Tibial artery (tissue), 4 donors: ENCODE data around the gene PGGT1B.

ENCODE experiments used
- DNase-seq, 2 donors: peaks; one replicate each; pipeline ENCODE4 v3.0.0-alpha.2; 2019
- H3K27ac ChIP-seq, 2 donors: fragments of 200-600 bp; sonication (generic) in 1 of 2; 1 replicate in 1 of 2; 2 replicates in 1 of 2; pipeline ENCODE4 v1.5.1; 2018 to 2019; ENCODE audit warnings: mild to moderate bottlenecking in 1 of 2
- H3K27me3 ChIP-seq, 2 donors: fragments of 200-600 bp; sonication (generic) in 1 of 2; one replicate each; pipeline versions ENCODE4 v1.5.1 to v1.6.0; 2016 to 2019
- H3K36me3 ChIP-seq, 3 donors: fragments of 200-600 bp; sonication (generic) in 2 of 3; one replicate each; pipeline ENCODE4 v1.5.1; 2016 to 2019; ENCODE audit warnings: mild to moderate bottlenecking in 2 of 3
- H3K4me1 ChIP-seq, 4 donors: fragments of 200-600 bp; sonication (generic) in 2 of 4; 1 replicate in 3 of 4; 2 replicates in 1 of 4; pipeline ENCODE4 v1.5.1; 2016 to 2019
- H3K4me3 ChIP-seq, 2 donors: fragments of 200-600 bp; sonication (generic) in 1 of 2; 1 replicate in 1 of 2; 2 replicates in 1 of 2; pipeline ENCODE4 v1.5.1; 2018 to 2019; ENCODE audit warnings: mild to moderate bottlenecking in 2 of 2
- H3K9me3 ChIP-seq, 3 donors: fragments of 200-600 bp; sonication (generic) in 1 of 3; one replicate each; pipeline ENCODE4 v1.5.1; 2016 to 2019
- intact Hi-C: fragments of 100-400 bp; cut with DNase I; formaldehyde crosslinking; loops from one replicate; pipeline ENCODE4 v1.15.0; 2023; ENCODE audit warnings: low total_unique reads
- TF ChIP-seq, protein P1 (sequence below), 2 experiments: fragments of 200-600 bp in 1 of 2; fragments of 450-650 bp in 1 of 2; IDR thresholded peaks; one replicate each; pipeline ENCODE4 v1.5.1; 2017 to 2019; ENCODE audit warnings: antibody characterized with exemption in 2 of 2, mild to moderate bottlenecking in 1 of 2, moderate library complexity in 1 of 2

Gene PGGT1B

DNA sequence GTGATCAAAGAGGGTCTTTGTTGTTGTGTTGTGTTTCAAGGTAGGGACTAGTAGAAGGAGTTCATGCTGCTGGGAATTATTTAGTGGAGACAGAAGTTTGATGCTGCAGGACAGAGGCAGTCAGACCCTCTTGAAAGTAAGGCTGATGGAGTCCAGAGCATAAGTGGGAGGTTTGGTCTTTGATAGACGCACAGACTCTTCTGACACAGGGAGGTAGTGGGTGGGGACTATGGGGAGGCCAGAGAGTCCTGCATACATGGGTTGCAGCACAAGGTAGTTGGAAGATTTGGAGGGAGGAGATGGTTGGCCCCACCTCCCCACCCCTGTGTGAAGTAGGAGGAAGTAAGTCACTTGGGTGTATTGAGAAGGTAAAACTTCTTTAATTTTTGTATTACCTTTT lies 36.1 kb upstream of the PGGT1B start:
- intact Hi-C loops, result no loop called here
- Histone ChIP-seq H3K27ac (no peak overlapping the region), H3K27me3 (no peaks in the 10 kb centered on the region), H3K9me3 (no peaks in the 10 kb centered on the region), H3K4me3 (no peak overlapping the region), H3K4me1 (peaks cover 0 to 10% (median 5%) of the 10 kb centered on the region in 4 donors), H3K36me3 (no peaks in the 10 kb centered on the region)
- DNase-seq, result no peak
- TF ChIP-seq, protein P1, sequence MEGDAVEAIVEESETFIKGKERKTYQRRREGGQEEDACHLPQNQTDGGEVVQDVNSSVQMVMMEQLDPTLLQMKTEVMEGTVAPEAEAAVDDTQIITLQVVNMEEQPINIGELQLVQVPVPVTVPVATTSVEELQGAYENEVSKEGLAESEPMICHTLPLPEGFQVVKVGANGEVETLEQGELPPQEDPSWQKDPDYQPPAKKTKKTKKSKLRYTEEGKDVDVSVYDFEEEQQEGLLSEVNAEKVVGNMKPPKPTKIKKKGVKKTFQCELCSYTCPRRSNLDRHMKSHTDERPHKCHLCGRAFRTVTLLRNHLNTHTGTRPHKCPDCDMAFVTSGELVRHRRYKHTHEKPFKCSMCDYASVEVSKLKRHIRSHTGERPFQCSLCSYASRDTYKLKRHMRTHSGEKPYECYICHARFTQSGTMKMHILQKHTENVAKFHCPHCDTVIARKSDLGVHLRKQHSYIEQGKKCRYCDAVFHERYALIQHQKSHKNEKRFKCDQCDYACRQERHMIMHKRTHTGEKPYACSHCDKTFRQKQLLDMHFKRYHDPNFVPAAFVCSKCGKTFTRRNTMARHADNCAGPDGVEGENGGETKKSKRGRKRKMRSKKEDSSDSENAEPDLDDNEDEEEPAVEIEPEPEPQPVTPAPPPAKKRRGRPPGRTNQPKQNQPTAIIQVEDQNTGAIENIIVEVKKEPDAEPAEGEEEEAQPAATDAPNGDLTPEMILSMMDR (IDR thresholded peaks at IDR 0.05), result no peak

DNA sequence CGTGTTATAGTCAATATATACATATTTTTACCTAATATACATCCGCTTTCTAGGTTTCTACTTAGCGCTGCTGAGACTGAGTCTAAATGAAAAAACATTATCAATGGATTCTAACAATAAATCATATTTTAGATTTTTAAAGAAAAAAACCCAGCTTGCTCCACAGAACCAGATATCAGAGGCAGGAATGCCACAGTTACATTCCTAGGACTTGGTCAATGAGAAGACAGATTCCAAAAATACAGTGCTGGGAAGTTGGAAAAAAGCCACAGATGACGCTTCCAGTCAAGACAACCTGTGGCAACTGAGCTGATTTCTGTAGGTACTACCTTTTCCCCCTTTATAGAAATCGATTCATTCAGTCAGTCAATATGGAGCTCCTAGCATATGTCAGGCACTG lies 34.4 kb upstream of the PGGT1B start:
- Histone ChIP-seq H3K4me1 (peaks cover 0 to 10% (median 5%) of the 10 kb centered on the region in 4 donors), H3K4me3 (peak overlapping the region; percentile 80 to 95), H3K9me3 (no peaks in the 10 kb centered on the region), H3K36me3 (no peaks in the 10 kb centered on the region), H3K27ac (peak overlapping the region in 1 of 2 donors; percentile 61), H3K27me3 (no peaks in the 10 kb centered on the region)
- intact Hi-C loops, result no loop called here
- TF ChIP-seq, protein P1 (IDR thresholded peaks at IDR 0.05), result no peak
- no peak for DNase-seq

DNA sequence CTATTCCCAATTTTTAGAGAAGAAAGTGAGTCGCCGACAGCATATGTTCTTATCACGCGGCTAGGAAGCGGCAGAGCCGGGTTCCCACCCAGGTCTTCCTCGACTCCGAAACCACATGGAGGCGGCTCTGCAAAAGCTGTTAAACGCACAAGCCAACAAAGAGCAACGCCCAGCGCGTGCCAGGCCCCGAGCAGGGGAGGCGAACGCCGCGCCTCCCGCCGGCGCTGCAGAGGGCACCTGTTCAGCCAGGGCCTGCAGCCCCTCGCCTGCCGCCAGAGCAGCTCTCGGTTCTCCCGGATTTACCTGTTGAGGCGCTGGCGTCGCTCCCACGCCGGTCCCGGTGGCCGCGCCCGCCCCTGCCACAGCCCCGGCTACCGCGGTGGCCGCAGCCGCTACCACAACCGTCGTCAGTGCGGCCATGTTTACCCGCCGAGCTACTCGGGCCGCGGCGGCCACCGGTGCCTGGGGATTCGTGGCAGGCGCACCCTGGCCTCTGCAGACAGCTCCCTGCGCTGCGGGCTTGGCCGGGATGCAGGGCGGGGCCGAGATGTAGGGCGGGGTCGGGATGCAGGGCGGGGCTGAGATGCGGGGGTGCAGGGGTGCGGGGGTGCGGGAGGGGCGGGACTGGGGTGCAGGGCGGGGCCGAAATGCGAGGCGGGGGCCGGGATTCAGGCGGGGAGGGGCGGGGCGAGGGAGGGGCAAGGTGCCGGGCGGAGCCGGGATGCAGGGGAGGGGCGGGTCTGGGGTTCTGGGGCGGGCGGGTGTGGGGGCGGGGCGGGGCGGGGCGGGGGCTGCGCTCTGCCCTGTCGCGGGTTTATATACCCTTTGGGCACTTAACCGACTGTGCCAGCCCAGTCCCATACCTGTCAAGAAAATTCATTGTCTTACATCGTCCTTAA lies 33.7 kb upstream of the PGGT1B start, which contains the start of gene CCDC112:
Gene CCDC112 (minus strand): TSS at position 531 of the 899 bp plus-strand sequence. CDS start 111 bp downstream, at position 420.
- H3K27ac ChIP-seq, result peak within 1 kb of the TSS; percentile 61 to 71

DNA sequence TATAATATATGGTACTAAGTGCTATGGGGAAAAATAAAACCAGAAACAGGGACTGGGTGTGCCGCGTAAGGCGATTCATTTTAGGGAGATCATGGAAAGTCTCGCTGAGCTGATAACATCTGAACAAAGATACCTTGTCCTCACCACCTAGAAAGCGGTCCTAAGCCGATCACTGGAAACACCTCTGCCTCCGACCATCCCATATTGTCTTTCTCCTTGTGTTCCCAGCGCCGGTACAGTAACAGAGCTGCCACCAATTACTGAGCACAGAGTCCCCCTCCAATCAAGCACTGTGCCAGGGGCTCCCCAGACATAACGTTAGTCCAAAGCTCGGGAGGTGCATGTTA lies 33.1 kb upstream of the PGGT1B start:
- Histone ChIP-seq H3K9me3 (no peaks in the 10 kb centered on the region), H3K27ac (peak overlapping the region; percentile 61 to 71), H3K4me3 (peak overlapping the region; percentile 80 to 95), H3K27me3 (no peaks in the 10 kb centered on the region), H3K36me3 (no peaks in the 10 kb centered on the region), H3K4me1 (peaks cover 0 to 10% (median 5%) of the 10 kb centered on the region in 4 donors)
- TF ChIP-seq, protein P1 (IDR thresholded peaks at IDR 0.05), result no peak
- no peak for DNase-seq
- intact Hi-C loops, result no loop called here

More for the DNA sequence above, 33.7 kb upstream of the PGGT1B start, which contains the start of gene CCDC112:
- TF ChIP-seq, protein P1 (IDR thresholded peaks at IDR 0.05), result no peak
- Histone ChIP-seq H3K36me3 (no peaks in the 10 kb centered on the region), H3K4me1 (peaks cover 0 to 10% (median 5%) of the 10 kb centered on the region in 4 donors), H3K9me3 (no peaks in the 10 kb centered on the region), H3K27me3 (no peaks in the 10 kb centered on the region), H3K4me3 (peak within 1 kb of the TSS; percentile 80 to 95)
- DNase-seq, result peak; percentile 75 to 82
- intact Hi-C loops, result no loop called here

DNA sequence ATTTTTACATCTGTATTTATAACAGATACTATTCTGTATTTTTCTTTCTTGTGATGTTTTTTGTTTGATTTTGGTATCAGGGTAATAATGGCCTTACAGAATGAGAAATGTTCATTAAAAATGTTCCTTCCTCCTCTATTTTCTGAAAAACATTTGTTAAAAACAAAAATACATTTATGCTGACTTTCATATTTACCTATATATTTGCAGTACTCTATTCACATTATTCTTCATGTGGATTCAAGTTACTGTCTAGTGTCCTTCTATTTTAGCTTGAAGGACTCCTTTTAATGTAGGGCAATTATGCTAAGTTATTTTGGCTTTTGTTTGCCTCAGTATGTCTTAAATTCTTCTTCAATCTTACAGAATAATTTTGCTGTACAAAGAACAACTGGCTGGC lies 28.7 kb upstream of the PGGT1B start:
- intact Hi-C loops, result no loop called here
- TF ChIP-seq, protein P1 (IDR thresholded peaks at IDR 0.05), result no peak
- H3K9me3 ChIP-seq, result no peaks in the 10 kb centered on the region

More for the DNA sequence above, 28.7 kb upstream of the PGGT1B start:
- H3K27me3 ChIP-seq, result no peaks in the 10 kb centered on the region
- peaks cover 0 to 10% (median 5%) of the 10 kb centered on the region in 4 donors for H3K4me1 ChIP-seq
- no peak overlapping the region for H3K4me3 ChIP-seq
- no peaks in the 10 kb centered on the region for H3K36me3 ChIP-seq
- no peak for DNase-seq
- no peak overlapping the region for H3K27ac ChIP-seq
